HEK293 (cell line): Measurements from ENCODE around the gene GDF7.

Experiments used
- CTCF ChIP-seq: fragments of 450-650 bp; formaldehyde crosslinking; IDR thresholded peaks from 2 replicates; pipeline ENCODE4 v1.5.1; 2016; ENCODE audit warnings: missing biosample characterization, missing genetic modification characterization
- SALL2 ChIP-seq: fragments of 450-650 bp; formaldehyde crosslinking; IDR thresholded peaks from 2 replicates; pipeline ENCODE4 v1.5.0; 2017; ENCODE audit warnings: missing biosample characterization, mild to moderate bottlenecking, missing genetic modification characterization, borderline replicate concordance
- ZNF24 ChIP-seq: fragments of 450-650 bp; formaldehyde crosslinking; IDR thresholded peaks from 2 replicates; pipeline ENCODE4 v1.5.1; 2016; ENCODE audit warnings: missing biosample characterization, missing genetic modification characterization
- ZNF248 ChIP-seq: fragments of 450-650 bp; formaldehyde crosslinking; IDR thresholded peaks from 2 replicates; pipeline ENCODE4 v1.5.1; 2017; ENCODE audit warnings: missing biosample characterization, missing genetic modification characterization
- ZNF747 ChIP-seq: fragments of 450-650 bp; formaldehyde crosslinking; IDR thresholded peaks from 2 replicates; pipeline ENCODE4 v1.5.1; 2016; ENCODE audit warnings: missing biosample characterization, missing genetic modification characterization
- TF ChIP-seq, protein P1 (sequence below): fragments of 450-650 bp; formaldehyde crosslinking; IDR thresholded peaks from 2 replicates; pipeline ENCODE4 v1.5.1; 2016; ENCODE audit warnings: missing biosample characterization, missing genetic modification characterization

DNA sequence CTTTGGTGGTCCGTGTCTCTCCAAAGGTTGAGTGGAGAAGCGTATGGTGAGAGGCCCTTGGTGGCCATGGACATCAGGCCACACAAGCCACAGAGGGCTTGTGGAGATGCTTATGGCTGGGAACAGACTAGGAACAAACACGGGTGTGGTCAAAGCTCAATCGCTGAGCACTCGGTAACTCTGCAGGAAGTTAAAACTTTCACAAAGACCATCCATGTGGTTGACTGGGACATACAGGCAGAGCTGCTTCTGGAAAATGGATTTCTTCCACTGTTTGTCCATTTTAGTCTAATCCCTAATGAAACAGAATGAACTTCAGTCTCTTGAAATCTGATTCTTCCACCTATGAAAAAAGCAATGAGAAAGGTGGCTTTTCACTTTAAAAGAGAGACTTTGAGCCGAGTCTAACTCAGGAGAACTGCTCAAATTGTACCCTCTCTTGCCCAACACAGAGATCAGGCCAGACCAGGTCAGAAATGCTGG, 17.7 kb downstream of the GDF7 start:
- TF ChIP-seq CTCF, result no peak
- TF ChIP-seq SALL2 (tag by site-specific recombination), result no peak
- no peak for TF ChIP-seq ZNF248 (tag by site-specific recombination)
- TF ChIP-seq ZNF747, result no peak
- no peak for TF ChIP-seq ZNF24 (tag by site-specific recombination)
- TF ChIP-seq, protein P1, sequence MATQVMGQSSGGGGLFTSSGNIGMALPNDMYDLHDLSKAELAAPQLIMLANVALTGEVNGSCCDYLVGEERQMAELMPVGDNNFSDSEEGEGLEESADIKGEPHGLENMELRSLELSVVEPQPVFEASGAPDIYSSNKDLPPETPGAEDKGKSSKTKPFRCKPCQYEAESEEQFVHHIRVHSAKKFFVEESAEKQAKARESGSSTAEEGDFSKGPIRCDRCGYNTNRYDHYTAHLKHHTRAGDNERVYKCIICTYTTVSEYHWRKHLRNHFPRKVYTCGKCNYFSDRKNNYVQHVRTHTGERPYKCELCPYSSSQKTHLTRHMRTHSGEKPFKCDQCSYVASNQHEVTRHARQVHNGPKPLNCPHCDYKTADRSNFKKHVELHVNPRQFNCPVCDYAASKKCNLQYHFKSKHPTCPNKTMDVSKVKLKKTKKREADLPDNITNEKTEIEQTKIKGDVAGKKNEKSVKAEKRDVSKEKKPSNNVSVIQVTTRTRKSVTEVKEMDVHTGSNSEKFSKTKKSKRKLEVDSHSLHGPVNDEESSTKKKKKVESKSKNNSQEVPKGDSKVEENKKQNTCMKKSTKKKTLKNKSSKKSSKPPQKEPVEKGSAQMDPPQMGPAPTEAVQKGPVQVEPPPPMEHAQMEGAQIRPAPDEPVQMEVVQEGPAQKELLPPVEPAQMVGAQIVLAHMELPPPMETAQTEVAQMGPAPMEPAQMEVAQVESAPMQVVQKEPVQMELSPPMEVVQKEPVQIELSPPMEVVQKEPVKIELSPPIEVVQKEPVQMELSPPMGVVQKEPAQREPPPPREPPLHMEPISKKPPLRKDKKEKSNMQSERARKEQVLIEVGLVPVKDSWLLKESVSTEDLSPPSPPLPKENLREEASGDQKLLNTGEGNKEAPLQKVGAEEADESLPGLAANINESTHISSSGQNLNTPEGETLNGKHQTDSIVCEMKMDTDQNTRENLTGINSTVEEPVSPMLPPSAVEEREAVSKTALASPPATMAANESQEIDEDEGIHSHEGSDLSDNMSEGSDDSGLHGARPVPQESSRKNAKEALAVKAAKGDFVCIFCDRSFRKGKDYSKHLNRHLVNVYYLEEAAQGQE (tag by site-specific recombination), result no peak
